Adrenal gland (tissue), 5 donors: ENCODE results near the gene TCF4.

ENCODE experiments used
- POLR2A ChIP-seq, 2 donors: fragments of 450-650 bp; IDR thresholded peaks; one replicate each; pipeline ENCODE4 v1.6.1; 2017; ENCODE audit warnings: antibody characterized with exemption in 2 of 2, mild to moderate bottlenecking in 2 of 2, moderate library complexity in 1 of 2
- TF ChIP-seq, protein P1 (sequence below), 6 experiments: fragments of 450-650 bp in 4 of 6; fragments of 200-600 bp in 2 of 6; sonication (generic) in 1 of 6; IDR thresholded peaks; 1 replicate in 5 of 6; 2 replicates in 1 of 6; pipeline versions ENCODE4 v1.5.1 to v1.8.0; 2016 to 2021; ENCODE audit warnings: antibody characterized with exemption in 6 of 6, mild to moderate bottlenecking in 2 of 6, moderate library complexity in 1 of 6
- donor health status: DM: no; HTN: no; CAD: no.

- TF ChIP-seq POLR2A (IDR thresholded peaks at IDR 0.05) = no peak
- TF ChIP-seq, protein P1, sequence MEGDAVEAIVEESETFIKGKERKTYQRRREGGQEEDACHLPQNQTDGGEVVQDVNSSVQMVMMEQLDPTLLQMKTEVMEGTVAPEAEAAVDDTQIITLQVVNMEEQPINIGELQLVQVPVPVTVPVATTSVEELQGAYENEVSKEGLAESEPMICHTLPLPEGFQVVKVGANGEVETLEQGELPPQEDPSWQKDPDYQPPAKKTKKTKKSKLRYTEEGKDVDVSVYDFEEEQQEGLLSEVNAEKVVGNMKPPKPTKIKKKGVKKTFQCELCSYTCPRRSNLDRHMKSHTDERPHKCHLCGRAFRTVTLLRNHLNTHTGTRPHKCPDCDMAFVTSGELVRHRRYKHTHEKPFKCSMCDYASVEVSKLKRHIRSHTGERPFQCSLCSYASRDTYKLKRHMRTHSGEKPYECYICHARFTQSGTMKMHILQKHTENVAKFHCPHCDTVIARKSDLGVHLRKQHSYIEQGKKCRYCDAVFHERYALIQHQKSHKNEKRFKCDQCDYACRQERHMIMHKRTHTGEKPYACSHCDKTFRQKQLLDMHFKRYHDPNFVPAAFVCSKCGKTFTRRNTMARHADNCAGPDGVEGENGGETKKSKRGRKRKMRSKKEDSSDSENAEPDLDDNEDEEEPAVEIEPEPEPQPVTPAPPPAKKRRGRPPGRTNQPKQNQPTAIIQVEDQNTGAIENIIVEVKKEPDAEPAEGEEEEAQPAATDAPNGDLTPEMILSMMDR (IDR thresholded peaks at IDR 0.05) = no peak
Measured at GRCh38 chr18:55219823-55220222, 368.2 kb downstream of the TCF4 start.
